Hepatocyte (in vitro differentiated cells): Measurements from ENCODE around the gene NKAIN2. TPM values are rescaled to one million over a fixed set of nuclear protein-coding genes. Genes with fewer than 3 reads are reported as not detected.
"Not testable (repeated sequence)": the region's sequence is repeated elsewhere in the genome, so short reads cannot be mapped to it uniquely, and the experiment has no call there.

Experiments used
- DNase-seq: peaks from one replicate; pipeline ENCODE4 v3.0.0-alpha.2; 2016; ENCODE audit warnings: low spot score
- H2AFZ ChIP-seq: fragments of 200-600 bp; sonication (generic); 2 replicates; pipeline ENCODE4 v1.6.0; 2016; ENCODE audit warnings: antibody characterized with exemption, mild to moderate bottlenecking
- H3K27ac ChIP-seq: fragments of 200-600 bp; sonication (generic); 2 replicates; pipeline ENCODE4 v1.5.1; 2016; ENCODE audit warnings: mild to moderate bottlenecking
- H3K27me3 ChIP-seq: fragments of 200-600 bp; sonication (generic); 2 replicates; pipeline ENCODE4 v1.6.1; 2016
- H3K36me3 ChIP-seq: fragments of 200-600 bp; sonication (generic); replicated peaks from 2 replicates; pipeline ENCODE4 v1.5.1; 2016; ENCODE audit warnings: low read depth; ENCODE audit not compliant: insufficient read depth
- H3K4me1 ChIP-seq: fragments of 200-600 bp; sonication (generic); 2 replicates; pipeline ENCODE4 v1.5.1; 2016; ENCODE audit warnings: mild to moderate bottlenecking, moderate library complexity; ENCODE audit not compliant: insufficient read depth
- H3K4me2 ChIP-seq: fragments of 200-600 bp; sonication (generic); 2 replicates; pipeline ENCODE4 v1.6.0; 2016
- H3K4me3 ChIP-seq: fragments of 200-600 bp; sonication (generic); 2 replicates; pipeline ENCODE4 v1.5.1; 2016; ENCODE audit warnings: mild to moderate bottlenecking
- H3K79me2 ChIP-seq: fragments of 200-600 bp; sonication (generic); 2 replicates; pipeline ENCODE4 v1.6.0; 2017; ENCODE audit warnings: mild to moderate bottlenecking
- H3K9me2 ChIP-seq: fragments of 200-600 bp; sonication (generic); replicated peaks from 2 replicates; pipeline ENCODE4 v1.6.0; 2017; ENCODE audit warnings: mild to moderate bottlenecking; ENCODE audit not compliant: insufficient read depth
- H3K9me3 ChIP-seq: fragments of 200-600 bp; sonication (generic); 2 replicates; pipeline ENCODE4 v1.5.1; 2016; ENCODE audit warnings: low read depth, mild to moderate bottlenecking
- H4K20me1 ChIP-seq: fragments of 200-600 bp; sonication (generic); 2 replicates; pipeline ENCODE4 v1.6.0; 2016; ENCODE audit warnings: mild to moderate bottlenecking; ENCODE audit not compliant: insufficient read depth, poor library complexity, severe bottlenecking
- EZH2 ChIP-seq: fragments of 200-600 bp; sonication (generic); IDR thresholded peaks from 2 replicates; pipeline ENCODE4 v1.6.1; 2016; ENCODE audit warnings: antibody characterized with exemption, mild to moderate bottlenecking, borderline replicate concordance
- EZH2phosphoT487 ChIP-seq: fragments of 200-600 bp; sonication (generic); IDR thresholded peaks from one replicate; pipeline ENCODE4 v1.6.1; 2018; ENCODE audit warnings: antibody characterized with exemption, mild to moderate bottlenecking, low read depth, moderate library complexity; ENCODE audit not compliant: unreplicated experiment, severe bottlenecking
- WGBS: methylation state at CpG from one replicate; pipeline ENCODE4 v1.1.6; 2016; ENCODE audit warnings: low lambda C conversion rate; ENCODE audit errors: missing lambda C conversion rate; 5-methylcytosine and 5-hydroxymethylcytosine counted together
- polyA plus RNA-seq: library from polyadenylated mRNA; unstranded; fragments of >200 nt; fragmentation: Nextera tagmentation; extraction: Ambion mirVana; gene quantifications from 2 replicates; pipeline ENCODE4 v1.2.1, GENCODE V29; 2016
- total RNA-seq: library from RNA; depleted of rRNA; stranded (reverse); fragments of >200 nt; gene quantifications from 2 replicates; pipeline ENCODE4 v1.2.3, GENCODE V29; 2014
- TF ChIP-seq, protein P1 (sequence below): fragments of 200-600 bp; sonication (generic); IDR thresholded peaks from 2 replicates; pipeline ENCODE4 v1.5.1; 2016; ENCODE audit warnings: antibody characterized with exemption, mild to moderate bottlenecking; ENCODE audit not compliant: poor library complexity

The NKAIN2 gene
- total and polyA plus RNA-seq, 2 experiments from 2014 or later: 0.48 to 2.6 TPM

DNA sequence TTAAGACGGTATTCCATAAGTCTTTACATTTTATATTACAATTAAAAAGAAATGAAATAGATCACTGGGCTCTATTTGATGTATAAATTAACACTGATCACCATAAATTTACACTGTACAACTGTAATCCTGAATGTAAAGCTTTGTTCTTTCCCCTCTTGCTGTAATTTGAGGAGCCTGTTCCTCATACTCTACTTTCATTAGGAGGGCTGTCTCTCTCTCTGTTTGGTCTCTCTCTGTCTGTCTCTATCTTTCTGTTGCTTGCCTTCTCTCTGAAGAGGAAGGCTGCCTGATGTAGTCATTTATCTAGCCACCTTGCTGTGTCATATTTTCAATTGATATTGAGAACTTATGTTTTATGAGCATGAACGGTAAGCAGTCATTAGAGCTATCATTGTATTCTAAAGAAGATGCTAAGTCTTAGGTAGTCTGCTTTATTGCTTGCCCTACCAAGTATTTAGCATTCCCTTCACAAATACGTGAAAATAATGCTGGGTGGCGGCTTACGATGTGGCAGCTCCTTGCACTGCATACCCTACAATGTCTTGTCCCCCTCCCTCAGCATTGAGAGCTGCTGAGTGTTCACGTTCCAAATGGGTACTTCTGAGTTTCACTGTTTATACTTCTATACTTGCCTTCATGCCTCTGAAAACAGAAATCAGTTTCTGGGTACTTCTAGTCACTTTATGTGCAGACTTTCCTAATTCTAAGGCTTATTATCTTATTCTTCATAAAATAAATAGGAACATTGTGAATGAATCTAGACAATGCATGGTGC, 205.5 kb downstream of the NKAIN2 start:
- no peaks in the 10 kb centered on the region for H3K36me3 ChIP-seq
- no peaks in the 10 kb centered on the region for H3K79me2 ChIP-seq
- no peak for DNase-seq
- no peak overlapping the region for H3K4me3 ChIP-seq
- H2AFZ ChIP-seq: no peak overlapping the region
- no peaks in the 10 kb centered on the region for H3K9me2 ChIP-seq
- H3K4me2 ChIP-seq: no peak overlapping the region
- no peaks in the 10 kb centered on the region for H4K20me1 ChIP-seq
- TF ChIP-seq EZH2phosphoT487 (no peak), EZH2 (no peak)
- TF ChIP-seq, protein P1, sequence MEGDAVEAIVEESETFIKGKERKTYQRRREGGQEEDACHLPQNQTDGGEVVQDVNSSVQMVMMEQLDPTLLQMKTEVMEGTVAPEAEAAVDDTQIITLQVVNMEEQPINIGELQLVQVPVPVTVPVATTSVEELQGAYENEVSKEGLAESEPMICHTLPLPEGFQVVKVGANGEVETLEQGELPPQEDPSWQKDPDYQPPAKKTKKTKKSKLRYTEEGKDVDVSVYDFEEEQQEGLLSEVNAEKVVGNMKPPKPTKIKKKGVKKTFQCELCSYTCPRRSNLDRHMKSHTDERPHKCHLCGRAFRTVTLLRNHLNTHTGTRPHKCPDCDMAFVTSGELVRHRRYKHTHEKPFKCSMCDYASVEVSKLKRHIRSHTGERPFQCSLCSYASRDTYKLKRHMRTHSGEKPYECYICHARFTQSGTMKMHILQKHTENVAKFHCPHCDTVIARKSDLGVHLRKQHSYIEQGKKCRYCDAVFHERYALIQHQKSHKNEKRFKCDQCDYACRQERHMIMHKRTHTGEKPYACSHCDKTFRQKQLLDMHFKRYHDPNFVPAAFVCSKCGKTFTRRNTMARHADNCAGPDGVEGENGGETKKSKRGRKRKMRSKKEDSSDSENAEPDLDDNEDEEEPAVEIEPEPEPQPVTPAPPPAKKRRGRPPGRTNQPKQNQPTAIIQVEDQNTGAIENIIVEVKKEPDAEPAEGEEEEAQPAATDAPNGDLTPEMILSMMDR: no peak
- no peak overlapping the region for H3K27ac ChIP-seq
- H3K27me3 ChIP-seq: no peaks in the 10 kb centered on the region
- WGBS: 78% methylated on average over 6 of the region's 6 CpGs
- no peaks in the 10 kb centered on the region for H3K9me3 ChIP-seq
- peaks cover 7% of the 10 kb centered on the region for H3K4me1 ChIP-seq

DNA sequence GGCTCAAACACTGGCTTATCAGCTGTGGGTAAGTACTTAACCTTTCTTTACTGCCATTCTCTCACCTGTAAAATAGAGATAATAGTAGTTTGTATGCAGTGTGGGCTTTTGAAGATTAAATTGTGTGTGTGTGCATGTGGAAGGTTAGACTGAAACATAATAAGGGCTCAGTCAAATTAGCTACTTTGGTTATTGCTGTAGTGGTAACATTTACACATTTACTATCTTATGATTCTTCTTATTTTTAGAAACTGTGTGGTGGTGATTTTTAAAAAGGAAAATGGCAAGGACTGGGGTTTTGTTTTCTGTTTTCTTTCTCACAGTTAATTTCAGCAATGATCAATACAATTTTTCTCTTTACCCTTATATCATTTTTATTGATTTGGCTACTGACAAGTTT, 206.9 kb downstream of the NKAIN2 start:
- no peak overlapping the region for H2AFZ ChIP-seq
- no peaks in the 10 kb centered on the region for H3K36me3 ChIP-seq
- no peak overlapping the region for H3K4me2 ChIP-seq
- H3K4me1 ChIP-seq: peaks cover 7% of the 10 kb centered on the region
- TF ChIP-seq, protein P1: no peak
- TF ChIP-seq EZH2 (no peak), EZH2phosphoT487 (no peak)
- H3K9me2 ChIP-seq: no peaks in the 10 kb centered on the region
- no peak overlapping the region for H3K4me3 ChIP-seq
- no peaks in the 10 kb centered on the region for H3K27me3 ChIP-seq
- H3K9me3 ChIP-seq: no peaks in the 10 kb centered on the region
- H4K20me1 ChIP-seq: no peaks in the 10 kb centered on the region
- no peak overlapping the region for H3K27ac ChIP-seq
- H3K79me2 ChIP-seq: no peaks in the 10 kb centered on the region
- no peak for DNase-seq

GRCh38 chr6:124011180-124011579, 207.5 kb downstream of the NKAIN2 start:
- DNase-seq: no peak
- H3K79me2 ChIP-seq: no peaks in the 10 kb centered on the region
- H3K4me1 ChIP-seq: peaks cover 7% of the 10 kb centered on the region
- H3K4me3 ChIP-seq: no peak overlapping the region
- no peaks in the 10 kb centered on the region for H3K9me3 ChIP-seq
- no peaks in the 10 kb centered on the region for H3K9me2 ChIP-seq
- TF ChIP-seq, protein P1: no peak
- no peak for TF ChIP-seq EZH2phosphoT487
- TF ChIP-seq EZH2: no peak
- no peaks in the 10 kb centered on the region for H4K20me1 ChIP-seq
- H3K27me3 ChIP-seq: no peaks in the 10 kb centered on the region
- 97% methylated on average over 2 of the region's 2 CpGs for WGBS
- no peaks in the 10 kb centered on the region for H3K36me3 ChIP-seq
- no peak overlapping the region for H3K27ac ChIP-seq
- no peak overlapping the region for H3K4me2 ChIP-seq
- H2AFZ ChIP-seq: no peak overlapping the region

DNA sequence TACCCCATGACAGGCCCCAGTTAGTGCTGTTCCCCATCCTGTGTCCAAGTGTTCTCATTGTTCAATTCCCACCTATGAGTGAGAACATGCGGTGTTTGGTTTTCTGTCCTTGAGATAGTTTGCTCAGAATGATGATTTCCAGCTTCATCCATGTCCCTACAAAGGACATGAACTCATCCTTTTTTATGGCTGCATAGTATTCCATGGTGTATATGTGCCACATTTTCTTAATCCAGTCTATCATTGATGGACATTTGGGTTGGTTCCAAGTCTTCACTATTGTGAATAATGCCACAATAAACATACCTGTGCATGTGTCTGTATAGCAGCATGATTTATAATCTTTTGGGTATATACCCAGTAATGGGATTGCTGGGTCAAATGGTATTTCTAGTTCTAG, 218.4 kb downstream of the NKAIN2 start:
- H3K4me1 ChIP-seq, H4K20me1 ChIP-seq, H2AFZ ChIP-seq, H3K79me2 ChIP-seq, H3K4me2 ChIP-seq, H3K36me3 ChIP-seq, H3K27me3 ChIP-seq, H3K9me3 ChIP-seq, H3K27ac ChIP-seq, H3K4me3 ChIP-seq, DNase-seq, H3K9me2 ChIP-seq: not testable (repeated sequence)
- whole genome bisulfite sequencing: 100% methylated on average over 1 of the region's 1 CpG
